LHCN-M2 (cell line): ENCODE data around the gene ZNF366. TPM values are rescaled to one million over a fixed set of nuclear protein-coding genes. Genes with fewer than 3 reads are reported as not detected.

ENCODE experiments used
- DNase-seq: peaks from one replicate; pipeline ENCODE4 v3.0.0-alpha.2; 2012; ENCODE audit warnings: low read depth
- total RNA-seq: library from RNA; depleted of rRNA; stranded (reverse); fragments of >200 nt; gene quantifications from 2 replicates; pipeline ENCODE4 v1.2.3, GENCODE V29; 2014

Gene ZNF366
- total RNA-seq, 1 experiment from 2014 or later = 0.23 TPM

DNA sequence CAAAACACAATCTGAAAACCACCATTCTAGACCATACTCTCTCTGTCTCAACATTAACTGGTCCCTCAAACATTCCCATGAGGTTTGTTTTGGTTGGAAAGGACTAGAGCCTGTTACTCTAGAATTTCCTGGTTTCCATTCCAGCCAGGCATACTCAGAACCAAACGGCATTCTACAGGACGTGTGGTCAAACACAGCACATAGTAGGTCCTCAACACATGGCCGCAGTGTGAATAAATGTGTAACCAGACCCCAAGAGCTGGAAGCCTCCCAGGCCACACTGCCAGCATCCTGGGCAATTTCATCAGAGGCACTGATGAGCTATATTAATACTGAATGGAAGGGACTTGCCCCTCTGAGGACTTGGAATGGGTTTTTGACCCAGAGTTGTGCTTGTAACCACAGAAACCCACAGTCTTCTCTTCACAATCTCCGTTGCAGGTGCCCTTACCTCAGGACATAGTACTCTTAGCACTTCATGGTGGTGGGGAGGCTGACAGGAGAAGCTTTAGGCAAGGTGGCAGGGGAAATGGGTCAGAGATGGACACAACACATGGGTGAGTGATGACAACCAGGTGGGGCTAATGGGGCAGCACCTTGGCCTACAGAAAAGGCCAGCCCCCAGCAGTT lies 66.0 kb downstream of the ZNF366 start:
- peak; percentile 51 for DNase-seq

DNA sequence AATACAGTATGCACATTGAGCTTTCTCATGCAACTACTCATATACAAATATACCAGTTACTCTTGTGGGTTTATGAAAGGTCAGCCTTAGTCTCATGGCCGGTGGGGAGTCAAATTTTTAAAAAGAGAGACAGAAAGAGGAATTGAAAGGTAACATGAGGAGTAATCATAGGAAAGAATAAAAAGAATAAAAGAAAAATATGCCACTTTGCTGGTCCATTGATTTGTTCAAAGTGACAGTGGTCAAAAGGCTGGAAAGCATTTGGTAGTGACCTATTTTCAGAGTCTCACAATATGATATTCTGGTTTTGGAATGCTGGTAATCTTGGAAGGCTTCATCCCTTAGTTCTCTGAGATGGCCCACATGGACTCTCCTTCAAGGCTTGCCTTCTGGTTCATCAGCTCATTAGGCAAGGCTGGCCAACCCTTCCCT lies 67.0 kb downstream of the ZNF366 start:
- no peak for DNase-seq

DNA sequence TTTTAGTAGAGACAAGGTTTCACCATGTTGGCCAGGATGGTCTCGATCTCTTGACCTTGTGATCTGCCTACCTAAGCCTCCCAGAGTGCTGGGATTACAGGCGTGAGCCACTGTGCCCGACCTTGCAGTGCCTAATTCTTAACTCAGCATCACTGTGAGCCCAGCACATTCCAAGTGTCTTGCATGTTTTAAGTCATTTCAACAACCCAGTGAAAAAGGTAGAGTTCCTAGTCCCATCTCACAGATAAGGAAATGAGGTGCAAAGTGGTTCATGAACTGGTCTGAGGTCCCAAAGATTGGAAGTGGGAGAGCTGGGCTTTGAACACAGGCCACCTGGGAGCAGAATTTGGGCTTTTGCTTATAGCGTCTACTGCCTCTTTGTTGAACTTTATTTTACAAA lies 68.0 kb downstream of the ZNF366 start:
- DNase-seq = no peak

DNA sequence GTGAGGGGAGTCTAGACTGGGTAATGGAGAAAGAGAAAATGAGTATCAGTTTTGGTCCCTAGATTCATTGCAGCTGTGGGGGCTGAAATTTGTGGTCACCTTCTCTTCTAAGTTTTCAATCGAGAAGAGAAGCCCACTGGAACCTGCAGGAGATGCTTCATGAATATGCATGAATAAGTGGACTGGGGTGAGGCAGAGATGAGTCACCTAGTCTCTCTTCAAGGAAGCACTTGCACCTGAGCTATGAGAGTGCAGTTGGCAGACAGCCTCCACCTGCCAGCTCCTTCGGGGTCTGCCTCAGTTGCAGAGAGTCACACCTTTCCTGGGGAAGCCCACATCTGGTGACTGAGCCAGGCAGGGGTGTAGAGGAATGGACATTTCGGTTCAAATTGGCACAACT lies 69.1 kb downstream of the ZNF366 start:
- DNase-seq = no peak

DNA sequence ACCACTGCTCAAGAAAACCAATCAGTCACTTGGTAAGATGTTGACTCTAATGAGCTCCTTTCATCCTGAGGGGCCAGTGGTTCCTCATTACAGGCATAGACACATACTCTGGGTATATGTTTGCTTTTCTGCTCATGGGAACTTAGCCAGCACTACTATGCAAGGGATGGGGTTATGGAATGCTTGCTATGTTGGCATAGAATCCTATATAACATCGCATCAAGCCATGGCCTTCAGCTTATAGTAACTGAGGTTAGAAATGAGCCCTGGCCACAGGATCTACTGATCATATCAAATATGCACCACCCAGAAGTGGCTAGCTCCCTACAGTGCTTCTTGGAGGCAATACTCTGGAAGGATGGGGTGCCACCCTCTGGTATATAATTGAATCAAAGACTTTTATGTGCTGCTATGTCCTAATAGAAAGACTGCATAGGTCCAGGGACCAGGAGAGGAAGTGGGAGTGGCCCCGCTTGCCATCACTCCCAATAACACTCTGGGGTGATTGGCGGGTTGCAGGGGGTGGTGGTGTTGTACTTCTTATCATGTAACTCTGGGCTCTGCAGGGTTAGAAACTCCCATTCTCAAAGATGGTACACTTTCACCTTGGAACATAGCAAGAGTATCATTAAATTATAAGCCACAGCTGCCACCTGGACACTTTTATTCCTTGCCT lies 70.3 kb downstream of the ZNF366 start:
- DNase-seq = peak; percentile 45

- DNase-seq = peak; percentile 74
Observed at GRCh38 chr5:72434781-72435437, 72.3 kb downstream of the ZNF366 start.

GRCh38 chr5:72434056-72434780 lies 73.0 kb downstream of the ZNF366 start:
- DNase-seq = peak; percentile 41

GRCh38 chr5:72433522-72433921 lies 73.7 kb downstream of the ZNF366 start:
- DNase-seq = peak; percentile 87

GRCh38 chr5:72428669-72429068 lies 78.5 kb downstream of the ZNF366 start:
- DNase-seq = peak; percentile 21

- DNase-seq = peak; percentile 99
Observed at GRCh38 chr5:72427488-72428437, 79.4 kb downstream of the ZNF366 start.

- DNase-seq = peak; percentile 63
Observed at GRCh38 chr5:72427016-72427415, 80.2 kb downstream of the ZNF366 start.

- no peak for DNase-seq
Observed at GRCh38 chr5:72426019-72426418, 81.2 kb downstream of the ZNF366 start.

GRCh38 chr5:72418271-72418670 lies 88.9 kb downstream of the ZNF366 start:
- DNase-seq = no peak

DNA sequence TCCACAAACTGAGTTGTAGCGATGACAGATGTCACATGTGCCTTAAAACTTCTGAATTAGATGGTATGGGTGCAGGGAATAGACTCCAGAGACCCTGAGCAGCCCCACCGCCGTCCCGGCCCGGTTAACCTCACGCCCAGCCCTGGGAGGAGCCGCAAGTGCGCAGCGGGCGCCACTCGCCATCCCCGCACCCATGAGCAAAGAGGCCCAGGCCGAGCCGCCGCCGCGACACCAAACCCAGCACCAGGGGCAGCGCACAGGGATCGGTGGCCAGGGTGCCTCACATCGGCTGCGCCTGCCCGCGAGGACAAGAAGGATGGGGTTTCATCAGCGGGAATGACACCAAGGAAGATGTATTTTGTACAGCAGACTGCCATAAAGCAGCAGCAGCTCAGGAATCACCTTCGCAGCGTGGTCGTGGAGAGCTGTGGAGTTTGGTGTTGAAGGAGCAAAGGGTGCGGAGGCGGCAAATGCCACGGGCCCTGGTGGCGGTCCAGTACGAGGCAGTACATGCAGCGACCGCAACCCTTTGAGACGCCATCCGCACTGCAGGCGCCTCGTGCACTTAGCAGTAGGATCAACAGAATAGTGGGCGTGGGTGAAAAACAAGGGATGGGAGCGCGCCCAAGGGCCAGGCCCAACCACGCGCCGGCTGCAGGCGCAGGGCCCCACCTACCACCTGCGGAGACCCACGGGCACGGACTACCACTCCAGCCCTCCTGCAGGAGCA lies 89.7 kb downstream of the ZNF366 start:
- no peak for DNase-seq

- DNase-seq = no peak
Observed at GRCh38 chr5:72415616-72416325, 91.4 kb downstream of the ZNF366 start.

GRCh38 chr5:72412283-72413055 lies 94.7 kb downstream of the ZNF366 start:
- DNase-seq = peak; percentile 70

- no peak for DNase-seq
Observed at GRCh38 chr5:72410688-72411295, 96.4 kb downstream of the ZNF366 start.

GRCh38 chr5:72408603-72409002 lies 98.6 kb downstream of the ZNF366 start:
- DNase-seq = no peak
